HG03039 (cell line): ENCODE results near the gene TRIM39.
"Not testable (repeated sequence)": the region's sequence is repeated elsewhere in the genome, so short reads cannot be mapped to it uniquely, and the experiment has no call there.

ENCODE experiments used
- ATAC-seq: cut with Tn5 transposase; IDR thresholded peaks from one replicate; pipeline ENCODE4 v1.9.1; 2021; ENCODE audit warnings: mild to moderate bottlenecking, moderate library complexity; ENCODE audit not compliant: unreplicated experiment

Gene TRIM39

GRCh38 chr6:30326526-30327231 is at the start of gene TRIM39:
TSS of gene TRIM39 (plus strand) at chr6:30326927. CDS start at chr6:30329318, 2,391 bp downstream.
- peak; percentile 68 for ATAC-seq

- ATAC-seq: not testable (repeated sequence)
These were observed 45.7 kb upstream of the TRIM39 start for GRCh38 chr6:30280988-30281387.

- ATAC-seq: no peak
These were observed 44.2 kb upstream of the TRIM39 start for GRCh38 chr6:30282522-30282921.

- ATAC-seq: no peak
These were observed 43.0 kb upstream of the TRIM39 start for GRCh38 chr6:30283761-30284160.

- no peak for ATAC-seq
These were observed 39.6 kb upstream of the TRIM39 start for GRCh38 chr6:30287139-30287538.

GRCh38 chr6:30295837-30296236 is 30.9 kb upstream of the TRIM39 start:
- no peak for ATAC-seq

GRCh38 chr6:30304002-30304401 is 22.7 kb upstream of the TRIM39 start:
- ATAC-seq: no peak

- no peak for ATAC-seq
These were observed 15.6 kb upstream of the TRIM39 start for GRCh38 chr6:30311101-30311500.

- ATAC-seq: no peak
These were observed 15.1 kb upstream of the TRIM39 start for GRCh38 chr6:30311671-30312070.

- no peak for ATAC-seq
These were observed 14.5 kb upstream of the TRIM39 start for GRCh38 chr6:30312266-30312665.

GRCh38 chr6:30312676-30313321 is 13.9 kb upstream of the TRIM39 start:
- ATAC-seq: no peak

- ATAC-seq: no peak
These were observed 11.6 kb upstream of the TRIM39 start for GRCh38 chr6:30315156-30315555.

- no peak for ATAC-seq
These were observed 8.7 kb upstream of the TRIM39 start for GRCh38 chr6:30317913-30318589.

- no peak for ATAC-seq
These were observed 7.4 kb upstream of the TRIM39 start for GRCh38 chr6:30319146-30319835.

- ATAC-seq: no peak
These were observed 4.9 kb upstream of the TRIM39 start for GRCh38 chr6:30321692-30322388.

GRCh38 chr6:30322527-30323501 is 3.9 kb upstream of the TRIM39 start:
- ATAC-seq: no peak

- no peak for ATAC-seq
These were observed 2.9 kb upstream of the TRIM39 start for GRCh38 chr6:30323806-30324205.

- no peak for ATAC-seq
These were observed 1.4 kb upstream of the TRIM39 start for GRCh38 chr6:30325150-30325872.
